ENCODE results near the gene NT5C1B. TPM values are rescaled to one million over a fixed set of nuclear protein-coding genes. Genes with fewer than 3 reads are reported as not detected.
"Not testable (repeated sequence)": the region's sequence is repeated elsewhere in the genome, so short reads cannot be mapped to it uniquely, and the experiment has no call there.

NT5C1B gene
- under 1 TPM in 10 of 12 donors, not detected in 2; 0.19 to 0.69 (median 0.40) TPM for polyA plus RNA-seq (ENCODE audit: insufficient read length in 12 of 12)
- long read RNA-seq, donor 1 = 0 reads
- long read RNA-seq, donor 2 = 0 reads
- long read RNA-seq, donor 3 = 0 reads
- long read RNA-seq, donor 4 = 0 reads
- long read RNA-seq, donor 5 = 0 reads
- long read RNA-seq, donor 6 = 0 reads
- long read RNA-seq, donor 7 = 0 reads
- long read RNA-seq, donor 8 = 0 reads
- long read RNA-seq, donor 9 = 0 reads
- long read RNA-seq, donor 10 = 0 reads
- long read RNA-seq, donor 11 = 0 reads

GRCh38 chr2:18589354-18589753 lies at the start of gene NT5C1B:
TSS of gene NT5C1B (minus strand) at chr2:18589569. CDS start at chr2:18589468, 101 bp downstream.
- DNase-seq = no peak

- no peak for DNase-seq
These were observed 47.8 kb upstream of the NT5C1B start for GRCh38 chr2:18637196-18637595.

- not testable (repeated sequence) for DNase-seq
These were observed 43.3 kb upstream of the NT5C1B start for GRCh38 chr2:18632699-18633098.

DNA sequence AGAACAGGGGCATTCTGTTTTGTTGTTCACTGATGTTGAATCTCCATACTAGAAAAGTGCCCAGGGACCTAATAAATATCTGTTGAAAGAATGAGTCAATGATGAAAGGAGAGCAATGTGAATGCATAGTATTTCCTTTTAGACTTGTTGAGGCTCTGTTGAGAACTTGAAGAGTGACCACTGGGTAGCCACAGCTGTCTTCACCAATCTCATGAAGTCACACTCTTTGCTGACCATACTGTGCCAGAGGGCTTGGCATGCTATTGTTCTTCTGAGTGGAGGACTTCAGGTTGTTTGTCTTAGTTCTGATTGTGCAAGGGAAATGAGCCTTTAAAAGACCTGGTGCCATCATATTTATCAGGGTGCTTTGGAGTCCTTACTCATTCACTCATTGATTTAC lies 41.6 kb upstream of the NT5C1B start:
- DNase-seq = no peak

GRCh38 chr2:18630541-18630940 lies 41.2 kb upstream of the NT5C1B start:
- DNase-seq = no peak

DNA sequence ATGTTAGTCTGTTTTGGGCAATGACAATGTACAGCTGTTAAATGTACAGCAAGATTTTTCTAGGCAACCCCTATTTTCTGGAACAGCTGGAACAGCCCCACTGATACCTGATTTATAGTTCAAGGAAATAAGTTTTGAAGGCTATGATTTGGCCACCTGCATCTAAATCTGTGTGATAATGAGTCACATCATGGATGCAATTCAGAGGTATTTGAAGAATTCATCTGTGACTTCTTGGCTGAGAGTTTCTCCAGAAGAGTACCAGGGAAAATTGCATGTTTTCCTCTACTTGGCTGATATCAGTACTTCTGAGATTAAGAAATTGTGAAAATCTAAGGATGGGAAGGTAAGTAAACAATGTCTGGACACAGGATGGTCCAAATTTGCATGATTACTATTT lies 40.7 kb upstream of the NT5C1B start:
- DNase-seq = no peak

GRCh38 chr2:18626958-18627650 lies 37.7 kb upstream of the NT5C1B start:
- no peak for DNase-seq

DNA sequence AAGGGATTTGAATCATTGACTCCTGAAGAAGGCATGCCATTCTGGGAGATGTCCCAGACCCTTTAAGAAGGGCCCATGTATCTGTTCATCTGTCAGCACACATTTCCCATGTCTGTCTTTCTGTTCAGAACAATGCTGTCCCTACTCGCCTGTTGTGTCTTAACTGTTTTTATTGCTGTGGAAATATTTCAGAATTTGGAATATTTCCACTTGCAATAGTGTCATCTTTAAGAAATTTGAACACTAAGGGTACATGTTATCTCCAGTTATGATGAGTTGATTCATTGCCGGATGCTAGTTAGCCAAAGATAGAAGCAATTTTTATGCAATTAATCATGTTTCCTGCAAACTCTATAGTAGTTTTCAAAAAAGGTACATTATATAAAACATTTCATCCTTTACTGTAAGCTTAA lies 36.9 kb upstream of the NT5C1B start:
- DNase-seq = no peak

- DNase-seq = no peak
These were observed 36.2 kb upstream of the NT5C1B start for GRCh38 chr2:18625563-18625962.

GRCh38 chr2:18623782-18624181 lies 34.4 kb upstream of the NT5C1B start:
- DNase-seq = no peak

DNA sequence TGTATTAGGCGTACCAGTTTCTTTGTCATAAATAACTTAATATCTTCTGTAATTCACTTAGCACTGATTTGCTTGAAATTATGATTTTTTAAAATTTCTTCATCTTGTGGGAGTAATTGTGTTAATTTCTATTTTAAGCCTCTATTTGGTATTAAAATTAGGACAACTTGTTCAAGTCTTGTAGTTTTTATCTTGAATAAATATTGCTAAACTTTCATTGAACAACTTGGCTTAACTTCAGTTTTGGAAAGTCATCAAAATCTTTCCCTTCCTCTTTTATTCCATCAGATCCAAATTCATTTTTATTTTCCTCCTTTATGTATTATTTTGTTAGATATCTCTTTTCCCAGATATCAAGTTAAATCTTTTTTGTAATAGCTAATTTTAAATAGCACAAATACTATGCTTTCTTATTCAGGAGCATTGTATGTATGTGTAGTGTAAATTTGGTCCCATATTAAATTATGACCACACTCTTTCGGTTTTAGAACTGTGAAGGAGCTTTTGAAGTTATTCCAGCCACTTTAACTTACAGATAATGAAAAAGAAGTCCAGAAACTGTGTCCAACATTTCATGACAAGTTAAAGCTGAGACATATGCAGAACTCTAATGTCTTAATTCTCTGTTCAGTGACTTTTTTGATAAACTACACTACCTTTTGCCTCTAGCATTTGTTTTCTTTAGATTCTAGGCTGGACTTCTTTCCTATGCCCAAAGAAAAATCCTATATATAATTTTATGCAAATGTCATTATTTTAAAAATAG lies 31.7 kb upstream of the NT5C1B start:
- no peak for DNase-seq

- no peak for DNase-seq
These were observed 29.7 kb upstream of the NT5C1B start for GRCh38 chr2:18619091-18619490.

DNA sequence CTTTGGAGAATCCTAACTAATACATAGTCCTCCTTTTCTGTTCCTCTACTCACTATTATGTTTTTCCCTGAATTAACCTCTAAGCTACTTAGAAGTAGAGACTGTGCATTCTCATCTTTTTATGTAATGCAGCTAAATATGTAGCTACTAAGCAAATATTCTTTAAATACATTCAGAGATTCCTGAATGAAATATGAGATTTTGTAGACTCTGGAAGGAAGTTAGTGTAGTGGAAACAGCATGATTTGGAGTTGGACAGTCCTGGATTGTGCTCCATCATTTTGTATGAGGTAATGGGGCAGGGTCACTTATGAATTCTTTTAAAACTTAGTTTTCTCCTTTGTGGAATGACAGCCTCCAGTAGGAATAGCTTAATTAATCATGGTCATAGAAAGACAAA lies 24.7 kb upstream of the NT5C1B start:
- no peak for DNase-seq

- no peak for DNase-seq
These were observed 22.8 kb upstream of the NT5C1B start for GRCh38 chr2:18612133-18612532.

GRCh38 chr2:18611604-18612003 lies 22.2 kb upstream of the NT5C1B start:
- DNase-seq = no peak

GRCh38 chr2:18611184-18611583 lies 21.8 kb upstream of the NT5C1B start:
- no peak for DNase-seq

- no peak for DNase-seq
These were observed 21.3 kb upstream of the NT5C1B start for GRCh38 chr2:18610651-18611050.

GRCh38 chr2:18610090-18610489 lies 20.7 kb upstream of the NT5C1B start:
- no peak for DNase-seq

DNA sequence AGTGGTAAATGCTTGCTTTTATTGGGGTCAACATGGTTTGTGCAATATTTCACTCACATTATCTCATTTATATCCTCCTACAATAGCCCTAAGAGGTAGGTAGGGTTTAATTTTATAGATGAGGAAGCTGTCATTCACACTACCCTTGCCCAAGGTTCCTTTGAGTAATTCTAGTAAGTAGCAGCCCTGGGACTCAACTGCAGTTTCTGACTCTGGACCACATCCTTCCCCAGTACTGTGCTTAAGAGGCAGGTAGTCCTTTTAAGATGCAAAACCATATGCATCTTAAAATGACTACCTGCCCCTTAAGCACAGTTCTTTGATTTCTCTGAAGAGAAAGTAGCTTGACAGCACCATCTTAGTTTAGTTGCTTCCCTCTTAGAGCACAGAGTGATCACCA lies 15.7 kb upstream of the NT5C1B start:
- no peak for DNase-seq

DNA sequence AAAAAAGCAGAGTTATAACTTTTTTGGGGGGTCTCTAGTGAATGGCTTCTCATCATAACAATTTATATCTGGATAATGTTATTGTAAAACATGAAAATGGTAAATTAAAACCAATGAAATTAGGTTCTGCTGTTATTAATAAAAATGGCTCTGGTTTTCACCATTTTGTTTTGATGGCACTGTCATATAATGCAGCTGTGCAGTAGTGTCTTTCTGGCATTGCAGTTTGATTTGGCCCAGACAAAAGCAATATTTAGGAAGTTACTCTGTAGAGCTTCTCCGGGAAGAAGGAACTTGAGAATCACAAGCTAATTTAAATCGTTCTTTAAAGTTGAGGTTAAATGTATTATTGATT lies 15.1 kb upstream of the NT5C1B start:
- no peak for DNase-seq

DNA sequence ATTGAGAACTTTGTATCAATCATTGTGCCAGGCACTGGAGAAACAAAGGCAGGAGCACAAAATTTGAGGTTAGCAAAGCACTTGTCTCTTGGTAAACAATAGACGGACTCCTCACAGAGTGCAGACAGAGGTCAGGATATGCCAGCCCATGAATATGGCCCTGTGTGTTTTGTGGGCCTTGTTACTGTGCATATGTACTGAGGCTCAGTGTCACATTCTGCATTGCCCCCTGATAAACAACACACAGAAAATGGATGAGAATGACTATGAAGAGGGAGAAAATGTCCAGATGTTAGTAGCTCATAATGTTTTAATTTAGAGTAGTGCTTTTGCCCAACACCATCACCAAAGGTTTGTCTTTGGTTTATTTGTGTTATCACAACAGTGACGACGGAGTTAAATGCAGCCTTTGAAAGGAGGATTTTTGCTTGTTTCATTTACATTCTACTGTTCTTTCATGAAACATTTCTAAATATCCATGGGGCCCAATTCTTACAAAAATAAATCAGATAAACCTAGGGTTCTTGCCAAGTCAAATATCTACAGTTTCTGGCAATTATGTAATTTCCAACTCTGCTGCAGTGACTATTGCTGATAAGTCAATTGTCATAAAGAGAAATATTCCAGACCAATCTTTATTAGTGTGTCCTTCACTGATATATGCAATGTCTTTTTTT lies 14.6 kb upstream of the NT5C1B start:
- no peak for DNase-seq

GRCh38 chr2:18602298-18602697 lies 12.9 kb upstream of the NT5C1B start:
- no peak for DNase-seq

- no peak for DNase-seq
These were observed 10.9 kb upstream of the NT5C1B start for GRCh38 chr2:18600255-18600613.

Measured in muscle of arm (tissue), 14 donors.